ENCODE measurements around the gene RASAL2.

The RASAL2 gene

GRCh38 chr1:178093951-178094738, at the start of gene RASAL2:
TSS of gene RASAL2 (plus strand) at chr1:178094104. CDS start at chr1:178094493, 389 bp downstream.
- no peak for DNase-seq (ENCODE audit: low read depth)

- DNase-seq (ENCODE audit: low read depth), result no peak
Measured at GRCh38 chr1:178046591-178047270, 47.2 kb upstream of the RASAL2 start.

- DNase-seq (ENCODE audit: low read depth), result no peak
Measured at GRCh38 chr1:178047403-178048093, 46.4 kb upstream of the RASAL2 start.

DNA sequence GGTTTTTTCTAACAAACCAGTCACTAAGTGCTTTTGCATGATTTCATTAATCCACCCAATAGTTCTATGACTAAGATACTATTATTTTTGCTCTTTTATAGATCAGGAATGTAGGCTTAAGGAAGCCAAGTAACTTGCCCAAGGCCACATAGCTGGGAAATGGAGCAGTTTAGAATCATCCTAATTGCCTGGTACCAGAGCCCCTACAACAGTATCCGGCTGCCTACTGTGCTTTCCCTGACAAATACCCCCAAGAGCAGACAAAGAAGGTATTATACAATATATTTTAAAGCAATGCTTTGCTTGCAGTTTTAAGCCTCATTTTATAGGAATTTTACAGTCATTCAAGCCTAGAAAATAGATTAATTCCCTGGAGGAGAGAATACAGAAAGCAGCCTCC, 45.5 kb upstream of the RASAL2 start:
- no peak for DNase-seq (ENCODE audit: low read depth)

- DNase-seq (ENCODE audit: low read depth), result no peak
Measured at GRCh38 chr1:178048883-178049282, 45.0 kb upstream of the RASAL2 start.

GRCh38 chr1:178050084-178050483, 43.8 kb upstream of the RASAL2 start:
- DNase-seq (ENCODE audit: low read depth), result no peak

DNA sequence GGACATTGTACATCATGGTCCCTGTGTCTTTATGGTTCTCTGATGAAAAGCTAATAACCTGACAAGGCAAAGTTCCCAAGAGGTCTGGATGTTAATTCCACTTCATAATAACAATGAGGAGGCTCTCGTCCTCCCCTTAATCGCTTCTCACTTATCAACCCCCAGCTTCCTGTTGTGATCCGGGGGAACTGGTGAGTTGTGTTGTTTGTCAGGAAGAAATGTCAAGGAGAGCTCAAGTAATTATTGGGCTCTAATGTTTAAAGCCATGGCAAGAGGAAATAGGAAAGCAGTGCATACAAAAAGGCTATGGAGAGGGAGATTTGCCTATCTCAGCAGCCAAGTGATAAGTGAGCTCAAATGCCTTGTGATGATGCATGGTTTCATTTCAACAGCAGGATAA, 42.8 kb upstream of the RASAL2 start:
- DNase-seq (ENCODE audit: low read depth), result no peak

DNA sequence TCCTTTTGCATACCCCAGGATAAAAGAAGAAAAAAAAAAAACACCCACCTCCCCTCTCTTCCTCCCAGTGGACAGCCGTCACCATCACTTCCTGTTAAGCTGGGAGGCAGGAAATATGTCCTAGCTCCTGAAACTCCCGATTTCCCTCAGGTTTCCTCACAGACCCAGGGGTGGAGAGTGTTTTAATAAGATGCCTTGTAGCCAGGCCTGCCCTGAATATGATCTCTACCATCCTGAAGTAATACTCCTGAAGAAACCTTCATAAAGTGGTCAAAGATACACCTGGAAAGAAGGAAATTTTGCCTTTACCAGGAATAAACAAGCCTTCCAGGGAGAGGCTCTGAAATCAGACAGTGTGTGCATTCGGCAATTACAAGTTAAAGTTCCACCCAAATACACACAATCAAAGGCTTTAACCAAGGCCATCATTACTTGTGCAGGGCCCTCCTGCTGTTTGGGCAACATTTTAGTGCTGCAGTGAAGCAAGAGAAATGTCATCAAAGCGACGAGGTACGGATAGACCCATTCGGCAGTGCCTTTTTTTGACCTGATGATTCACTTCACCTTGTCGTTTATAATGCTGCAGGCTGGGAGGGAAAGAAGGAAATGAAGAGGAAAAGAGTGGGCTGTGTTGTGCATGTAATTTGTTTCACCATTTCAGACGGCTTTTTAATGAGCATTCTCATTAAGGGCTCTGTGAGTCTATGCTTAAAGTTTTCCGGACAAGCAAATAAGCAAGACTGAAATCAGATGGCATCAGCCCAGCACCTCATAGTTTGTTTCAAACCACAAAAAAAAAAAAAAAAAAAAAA, 41.0 kb upstream of the RASAL2 start:
- DNase-seq (ENCODE audit: low read depth), result peak; percentile 53

DNA sequence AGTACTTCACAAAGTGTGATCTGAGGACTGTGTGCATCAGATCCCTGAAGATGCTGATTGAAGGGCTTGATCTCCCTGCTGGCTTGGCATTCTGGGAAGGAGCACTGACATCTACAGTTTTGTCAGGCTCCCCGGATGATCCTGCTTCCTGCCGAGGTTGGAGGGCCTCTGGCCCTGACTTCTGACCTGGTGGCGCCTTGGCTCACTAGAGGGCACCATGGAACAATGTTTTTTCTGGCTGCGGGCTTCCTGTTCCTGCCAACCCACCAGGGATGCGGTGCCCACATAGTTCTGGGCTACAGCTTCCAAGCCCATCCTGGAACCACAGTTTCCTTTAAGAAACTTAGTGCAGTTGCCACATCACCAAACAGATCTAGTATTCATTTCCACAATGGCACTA, 38.8 kb upstream of the RASAL2 start:
- DNase-seq (ENCODE audit: low read depth), result no peak

DNA sequence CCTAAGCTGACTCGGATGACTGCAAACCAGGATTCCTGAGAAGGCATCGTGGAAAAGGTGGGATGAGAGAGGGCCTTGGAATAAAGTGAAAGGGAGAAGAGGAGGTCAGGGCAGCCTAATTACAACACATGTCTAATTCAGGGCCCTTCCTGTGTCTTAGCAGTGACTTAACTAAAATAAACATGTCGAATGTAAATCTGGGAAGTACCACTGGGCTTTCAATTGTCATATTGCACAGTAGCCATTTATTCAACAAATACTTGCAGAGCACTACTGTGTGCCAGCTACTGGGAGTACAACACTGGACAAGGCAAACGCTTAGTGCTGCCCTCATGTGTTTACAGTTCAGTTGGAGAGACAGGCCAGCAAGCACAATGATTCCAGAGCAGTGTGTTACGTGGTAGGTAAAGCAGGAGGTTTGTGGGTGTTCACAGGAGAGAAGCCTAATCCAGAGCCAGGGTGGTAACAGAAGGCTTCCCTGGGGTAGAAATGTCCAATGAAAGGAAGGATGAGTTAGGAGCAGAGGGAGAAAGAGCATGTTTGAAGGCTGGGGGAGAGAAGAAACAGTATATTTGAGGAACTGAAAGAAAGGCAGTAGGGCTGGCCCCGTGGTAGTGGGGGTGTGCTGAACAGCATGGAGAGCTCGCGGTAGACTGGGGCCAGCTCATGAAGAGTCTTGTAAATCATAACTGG, 38.0 kb upstream of the RASAL2 start:
- DNase-seq (ENCODE audit: low read depth), result no peak

DNA sequence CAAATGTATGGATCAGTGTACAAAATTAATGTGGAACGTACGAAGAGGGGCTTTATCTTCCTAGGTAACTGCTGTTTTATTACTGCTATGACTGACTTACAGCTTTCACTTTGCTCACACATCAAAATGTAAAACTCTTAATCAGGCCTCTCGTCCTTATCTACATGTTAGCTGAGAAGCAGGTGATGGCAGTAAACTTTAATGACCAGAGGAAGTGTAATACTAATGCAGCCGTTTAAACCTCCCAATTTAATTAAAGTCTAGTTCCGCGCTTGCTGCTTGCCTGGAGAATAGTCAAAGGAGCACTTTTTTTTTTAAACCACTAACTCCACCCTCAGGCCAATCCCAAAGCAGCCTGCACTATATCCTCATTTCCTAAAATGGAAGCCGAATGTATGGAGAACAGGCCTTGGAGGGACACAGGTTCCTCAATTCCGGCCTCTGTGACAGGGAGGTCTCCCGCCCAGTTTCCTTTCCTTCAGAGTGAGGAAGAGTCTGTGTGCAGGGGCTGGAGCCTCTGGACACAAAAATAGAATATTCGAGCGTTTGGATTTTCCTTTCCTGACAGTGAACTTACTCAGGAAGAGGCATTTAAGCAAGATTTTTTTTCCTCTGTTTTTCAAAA, 36.7 kb upstream of the RASAL2 start:
- no peak for DNase-seq (ENCODE audit: low read depth)

- no peak for DNase-seq (ENCODE audit: low read depth)
Measured at GRCh38 chr1:178057912-178058534, 35.9 kb upstream of the RASAL2 start.

DNA sequence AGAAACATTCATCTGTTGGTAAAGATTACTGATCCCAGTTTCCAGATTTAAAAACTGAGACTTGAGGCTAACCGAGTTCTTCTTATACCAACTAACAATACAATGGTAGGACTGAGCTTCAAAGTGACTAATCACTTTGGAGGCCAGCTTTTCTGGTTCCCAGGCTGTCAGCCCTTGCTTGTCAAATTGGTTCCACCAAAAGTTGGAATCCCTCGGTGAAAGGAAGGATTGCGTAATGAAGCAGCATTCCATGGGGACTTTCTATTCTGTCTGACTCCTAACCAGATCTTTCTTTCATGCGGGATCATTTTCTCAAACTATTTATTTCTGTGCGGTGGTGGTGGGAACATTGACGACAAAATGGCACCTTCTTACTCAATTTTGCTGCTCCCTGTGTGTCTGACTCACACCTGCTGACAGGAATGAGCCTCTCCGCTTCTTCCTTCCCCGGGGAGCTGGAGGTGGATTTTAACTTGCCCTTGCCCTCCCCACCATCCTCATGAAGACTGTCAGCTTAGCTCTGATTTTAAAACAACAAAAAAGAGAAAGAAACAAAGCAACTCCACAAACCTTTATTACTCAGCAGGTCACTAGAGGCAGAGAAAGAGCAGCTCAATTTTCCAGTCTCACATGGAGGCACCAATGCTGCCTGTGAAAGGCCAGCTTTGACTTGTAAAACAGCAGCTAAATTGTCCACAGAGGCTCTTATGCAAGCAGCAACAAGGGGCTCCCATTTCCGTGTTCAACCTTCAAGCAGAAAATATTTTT, 32.9 kb upstream of the RASAL2 start:
- DNase-seq (ENCODE audit: low read depth), result peak; percentile 89

- DNase-seq (ENCODE audit: low read depth), result no peak
Measured at GRCh38 chr1:178061620-178062019, 32.3 kb upstream of the RASAL2 start.

DNA sequence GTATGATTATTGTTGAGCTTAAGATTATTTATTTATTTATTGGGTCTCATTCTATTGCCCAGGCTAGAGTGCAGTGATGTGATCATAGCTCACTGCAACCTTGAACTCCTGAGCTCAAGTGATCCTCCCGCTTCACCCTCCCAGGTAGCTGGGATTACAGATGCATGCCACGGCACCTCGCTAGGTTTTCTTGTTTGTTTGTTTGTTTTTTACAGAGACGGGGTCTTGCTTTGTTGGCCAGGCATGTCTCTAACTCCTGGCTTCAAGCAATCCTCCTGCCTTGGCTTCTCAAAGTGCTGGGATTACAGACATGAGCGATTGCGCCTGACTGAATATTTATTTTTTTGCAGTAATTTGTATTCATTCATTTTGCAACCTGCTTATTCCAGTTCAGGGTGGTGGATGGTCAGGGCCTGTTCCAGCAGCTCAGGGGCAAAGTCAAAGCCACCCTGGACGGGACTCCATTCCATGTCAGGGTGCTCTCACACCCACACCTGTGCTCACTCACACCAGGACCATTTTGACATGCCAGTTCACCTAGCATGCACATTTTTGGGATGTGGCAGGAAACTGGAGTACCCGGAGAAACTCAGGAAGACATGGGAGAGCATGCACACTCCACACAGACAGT, 29.6 kb upstream of the RASAL2 start:
- no peak for DNase-seq (ENCODE audit: low read depth)

DNA sequence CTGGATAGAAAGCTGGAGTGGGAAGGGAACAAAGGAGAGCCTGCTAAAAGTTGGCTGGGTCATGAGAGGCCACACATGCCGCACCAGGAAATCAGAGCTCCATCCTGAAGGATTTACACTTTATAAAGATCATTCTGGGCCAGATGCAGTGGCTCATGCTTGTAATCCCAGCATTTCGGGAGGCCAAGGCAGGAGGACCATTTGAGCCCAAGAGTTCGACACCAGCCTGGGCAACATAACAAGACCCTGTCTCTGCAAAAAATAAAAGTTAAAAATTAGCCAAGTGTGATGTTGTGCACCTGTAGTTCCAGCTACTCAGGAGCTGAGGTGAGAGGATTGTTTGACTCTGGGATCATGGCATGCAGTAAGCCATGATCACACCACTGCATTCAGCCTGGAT, 28.7 kb upstream of the RASAL2 start:
- no peak for DNase-seq (ENCODE audit: low read depth)

DNA sequence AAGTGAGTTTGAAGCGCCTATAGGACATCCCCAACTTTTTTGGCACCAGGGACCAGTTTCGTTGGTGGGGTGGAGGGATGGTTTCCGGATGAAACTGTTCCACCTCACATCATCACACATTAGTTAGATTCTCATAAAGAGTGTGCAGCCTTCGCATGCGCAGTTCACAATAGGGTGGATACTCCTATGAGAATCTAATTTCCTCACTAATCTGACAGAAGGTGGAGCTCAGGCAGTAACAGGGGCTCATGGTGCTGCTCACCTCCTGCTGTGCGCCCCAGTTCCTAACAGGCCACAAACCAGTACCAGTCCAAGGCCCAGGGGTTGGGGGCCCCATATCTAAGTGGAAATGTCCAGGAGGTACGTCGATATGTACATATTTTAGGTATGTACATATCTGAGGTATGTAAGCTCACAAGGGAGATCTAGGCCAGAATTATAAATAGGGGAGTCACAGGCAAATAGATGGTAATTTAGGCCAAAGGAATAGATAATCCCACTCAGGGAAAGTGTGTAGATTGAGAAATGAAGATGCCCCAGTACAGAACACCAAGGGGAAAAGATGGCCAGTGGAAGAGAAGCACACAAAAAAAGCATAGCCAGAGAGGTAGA, 27.5 kb upstream of the RASAL2 start:
- no peak for DNase-seq (ENCODE audit: low read depth)

DNA sequence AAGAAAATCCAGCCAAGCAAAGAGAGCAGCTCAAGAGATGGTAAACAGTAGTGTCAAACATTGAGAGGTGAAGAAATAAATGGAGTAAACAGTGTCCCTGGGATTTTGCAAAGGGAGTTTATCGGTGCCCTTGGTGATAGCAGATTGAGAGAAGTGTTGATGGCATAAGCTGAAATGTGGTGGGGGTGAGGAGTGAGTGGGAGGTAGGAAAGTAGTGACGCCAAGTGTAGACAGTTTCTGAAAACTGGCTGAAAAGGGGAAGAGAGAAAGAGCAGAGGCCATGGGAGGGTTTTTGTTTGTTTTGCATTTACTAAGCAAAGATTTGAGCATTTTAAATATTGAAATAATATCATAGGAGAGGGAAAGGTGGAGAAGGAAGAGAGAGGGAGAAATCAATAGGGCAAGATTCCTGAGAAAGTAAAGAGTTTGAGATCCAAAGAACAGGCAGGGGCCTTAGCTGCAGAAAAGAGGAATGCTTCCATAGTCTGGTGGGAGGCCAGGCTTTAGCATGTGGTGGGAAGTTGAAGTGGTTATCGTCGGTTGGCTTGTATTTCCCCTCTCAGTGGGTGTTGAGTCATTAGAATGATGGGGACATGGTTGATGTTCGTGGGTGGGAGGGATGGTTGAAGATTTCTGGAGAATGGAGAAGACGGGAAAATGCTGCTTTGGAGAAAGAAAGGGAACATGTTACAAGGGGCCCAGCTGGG, 26.8 kb upstream of the RASAL2 start:
- no peak for DNase-seq (ENCODE audit: low read depth)
